K562 (cell line): ENCODE data around the gene TCF25. TPM values are rescaled to one million over a fixed set of nuclear protein-coding genes. Genes with fewer than 3 reads are reported as not detected.

ENCODE experiments used
- ATAC-seq: fragments of 200-7000 bp; cut with Tn5 transposase; 3 replicates; pipeline ENCODE4 v1.9.1; 2020; ENCODE audit warnings: moderate library complexity
- BruUV-seq: library from RNA; stranded (reverse); fragments of 400-500 nt; replicated peaks from 2 replicates; lab custom pipeline; 2021; lab: Mats Ljungman, UMichigan
- CTCF ChIA-PET: fragments of 300-600 bp; formaldehyde crosslinking; extraction: SDS; loops from one replicate; lab custom pipeline; 2021; ENCODE audit warnings: low intra/inter-chr PET ratio; lab: Yijun Ruan, JAX
- POLR2A ChIA-PET: fragments of 300-600, 350-650 bp; sonication (Branson Sonifier 250); formaldehyde crosslinking; extraction: SDS; loops from one replicate; lab custom pipeline; 2021; ENCODE audit warnings: antibody characterized with exemption, inconsistent platforms; lab: Yijun Ruan, JAX
- DNase-seq, 4 experiments: peaks; one replicate each; pipeline versions ENCODE4 v3.0.0 to v3.0.0-alpha.2; 2011 to 2018; ENCODE audit warnings: low spot score in 3 of 4, mixed read lengths in 3 of 4; ENCODE audit errors: extremely low read depth in 1 of 4
- FAIRE-seq: peaks from 2 replicates; lab custom pipeline; 2011; peaks lifted over from hg19 to GRCh38; lab: Jason Lieb, UNC
- H2AFZ ChIP-seq: 2 replicates; pipeline ENCODE4 v1.6.0; 2011; ENCODE audit warnings: low read depth, low read length, control low read depth, inconsistent platforms
- H3K27ac ChIP-seq: fragments of 200-600 bp; 3 replicates; pipeline ENCODE4 v1.8.0; 2011; ENCODE audit warnings: low read depth, mild to moderate bottlenecking, control low read depth, inconsistent platforms, low read length, moderate library complexity, mixed read lengths; ENCODE audit errors: extremely low read depth
- H3K27me3 ChIP-seq, 2 experiments: fragments of 300-600 bp in 1 of 2; 2 replicates in 1 of 2; 3 replicates in 1 of 2; pipeline versions ENCODE4 v1.6.0 to v1.8.0; 2011; ENCODE audit warnings: inconsistent platforms in 2 of 2, low read length in 2 of 2, mild to moderate bottlenecking in 1 of 2, mixed read lengths in 1 of 2, moderate library complexity in 1 of 2; ENCODE audit not compliant: control insufficient read depth in 2 of 2, insufficient read depth in 2 of 2
- H3K36me3 ChIP-seq: fragments of 300-600 bp; 3 replicates; pipeline ENCODE4 v1.8.0; 2011; ENCODE audit warnings: mild to moderate bottlenecking, low read length, inconsistent platforms; ENCODE audit not compliant: control insufficient read depth, insufficient read depth
- H3K4me1 ChIP-seq, 2 experiments: fragments of 200-600 bp in 1 of 2; replicated peaks in 1 of 2; 2 replicates in 1 of 2; 3 replicates in 1 of 2; pipeline versions ENCODE4 v1.5.1 to v1.8.0; 2011; ENCODE audit warnings: inconsistent platforms in 2 of 2, low read length in 2 of 2, mild to moderate bottlenecking in 1 of 2, mixed read lengths in 1 of 2, moderate library complexity in 1 of 2; ENCODE audit not compliant: control insufficient read depth in 2 of 2, insufficient read depth in 2 of 2
- H3K4me2 ChIP-seq: 2 replicates; pipeline ENCODE4 v1.6.1; 2011; ENCODE audit warnings: low read length, control low read depth, inconsistent platforms, mixed read lengths; ENCODE audit not compliant: insufficient read depth
- H3K4me3 ChIP-seq: fragments of 200-600 bp; sonication (generic), shearing (Covaris generic); 2 replicates; pipeline ENCODE4 v1.5.1; 2016; ENCODE audit warnings: control low read depth, inconsistent platforms
- H3K79me2 ChIP-seq: fragments of 200-600 bp; 3 replicates; pipeline ENCODE4 v1.8.0; 2011; ENCODE audit warnings: low read length, inconsistent platforms; ENCODE audit not compliant: control insufficient read depth, insufficient read depth
- H3K9ac ChIP-seq, 2 experiments: 2 replicates each; pipeline versions ENCODE4 v1.6.0 to v1.6.1; 2011; ENCODE audit warnings: low read depth in 2 of 2, low read length in 2 of 2, control low read depth in 1 of 2, inconsistent platforms in 1 of 2, mild to moderate bottlenecking in 1 of 2, mixed read lengths in 1 of 2; ENCODE audit not compliant: insufficient read depth in 1 of 2
- H3K9me1 ChIP-seq: one replicate; pipeline ENCODE4 v1.6.0; 2011; ENCODE audit warnings: inconsistent platforms, mild to moderate bottlenecking, low read length, moderate library complexity; ENCODE audit not compliant: control insufficient read depth, insufficient read depth
- H3K9me3 ChIP-seq: replicated peaks from 2 replicates; pipeline ENCODE4 v1.5.1; 2011; ENCODE audit warnings: low read depth, low read length, inconsistent platforms; ENCODE audit not compliant: control insufficient read depth, insufficient read depth
- H4K20me1 ChIP-seq: replicated peaks from 2 replicates; pipeline ENCODE4 v1.6.1; 2011; ENCODE audit warnings: low read length, inconsistent platforms, mixed read lengths; ENCODE audit not compliant: control insufficient read depth, insufficient read depth
- CBX5 ChIP-seq: IDR thresholded peaks from 2 replicates; pipeline ENCODE4 v1.6.1; 2014; ENCODE audit warnings: low read depth, borderline replicate concordance
- EWSR1 ChIP-seq: fragments of 450-650 bp; IDR thresholded peaks from 2 replicates; pipeline ENCODE4 v1.6.1; 2018; ENCODE audit warnings: borderline replicate concordance, mild to moderate bottlenecking, low read depth, moderate library complexity; ENCODE audit not compliant: partially characterized antibody
- FIP1L1 ChIP-seq: fragments of 200-400 bp; formaldehyde crosslinking; IDR thresholded peaks from 2 replicates; pipeline ENCODE4 v1.6.1; 2018; ENCODE audit warnings: mild to moderate bottlenecking, low read depth, low read length; ENCODE audit not compliant: poor library complexity, severe bottlenecking
- KAT8 ChIP-seq: fragments of 450-650 bp; IDR thresholded peaks from 2 replicates; pipeline ENCODE4 v1.6.1; 2016; ENCODE audit warnings: low read depth, mild to moderate bottlenecking
- KLF6 ChIP-seq: fragments of 250-450 bp; sonication (Bioruptor Pico); IDR thresholded peaks from 2 replicates; pipeline ENCODE4 v1.4.0; 2020; ENCODE audit warnings: mild to moderate bottlenecking, moderate library complexity, borderline replicate concordance
- MXI1 ChIP-seq: IDR thresholded peaks from 2 replicates; pipeline ENCODE4 v1.6.1; 2011; ENCODE audit warnings: low read depth, mild to moderate bottlenecking, improper control_type of control experiment, low read length
- PHF8 ChIP-seq: fragments of 200-600 bp; sonication (generic); IDR thresholded peaks from 2 replicates; pipeline ENCODE4 v1.6.1; 2012; ENCODE audit warnings: mixed run types, mild to moderate bottlenecking, inconsistent platforms, low read length, moderate library complexity, borderline replicate concordance
- RBM34 ChIP-seq: fragments of 200-400 bp; formaldehyde crosslinking; IDR thresholded peaks from 2 replicates; pipeline ENCODE4 v1.6.1; 2018; ENCODE audit warnings: low read length, borderline replicate concordance; ENCODE audit not compliant: insufficient read depth
- ZFX ChIP-seq: sonication (generic); formaldehyde crosslinking; IDR thresholded peaks from 2 replicates; pipeline ENCODE4 v1.8.0; 2022; ENCODE audit warnings: mild to moderate bottlenecking, missing genetic modification reagents, moderate library complexity
- ZNF133 ChIP-seq: fragments of 250-450 bp; sonication (Bioruptor Pico); IDR thresholded peaks from 2 replicates; pipeline ENCODE4 v1.4.0; 2020; ENCODE audit warnings: mild to moderate bottlenecking
- ZNF3 ChIP-seq: fragments of 250-450 bp; sonication (Bioruptor Pico); IDR thresholded peaks from 2 replicates; pipeline ENCODE4 v1.5.0; 2021; ENCODE audit warnings: mild to moderate bottlenecking, moderate library complexity
- ZNF316 ChIP-seq: fragments of 450-650 bp; IDR thresholded peaks from 2 replicates; pipeline ENCODE4 v1.6.1; 2016
- WGBS: fragments of 100-300 bp; shearing (Covaris generic); methylation state at CpG from one replicate; pipeline ENCODE4 v1.1.6; 2016; ENCODE audit warnings: low coverage, mixed read lengths; ENCODE audit not compliant: insufficient coverage; ENCODE audit errors: missing lambda C conversion rate; 5-methylcytosine and 5-hydroxymethylcytosine counted together
- in situ Hi-C: fragments of 300-500 bp; cut with MboI; formaldehyde crosslinking; loops from 4 replicates; pipeline ENCODE4 v1.15.0; 2018; ENCODE audit warnings: inconsistent platforms, mixed read lengths
- intact Hi-C: fragments of 100-400 bp; cut with micrococcal nuclease; formaldehyde crosslinking; loops from 2 replicates; pipeline ENCODE4 v1.14.2; 2022
- polyA plus RNA-seq, 8 experiments: library from polyadenylated mRNA; depleted of rRNA in 4 of 8; stranded (reverse) in 5 of 8; unstranded in 3 of 8; fragments of >200 nt; fragmentation: Nextera tagmentation in 2 of 8; fragmentation: Illumina TruSeq in 1 of 8; extraction: Ambion mirVana in 2 of 8; extraction: Trizol in 1 of 8; gene quantifications; 2 replicates each; pipeline versions ENCODE4 v1.2.1 to v1.2.3, GENCODE V29; 2011 to 2014; ENCODE audit warnings: inconsistent platforms in 1 of 8, missing spikeins in 1 of 8
- total RNA-seq, 7 experiments: library from RNA; depleted of rRNA in 6 of 7; stranded (reverse); fragments of >200 nt in 6 of 7; fragmentation: Illumina TruSeq in 2 of 7; extraction: Trizol in 2 of 7; gene quantifications; 2 replicates each; pipeline versions ENCODE4 v1.2.1 to v1.2.3, GENCODE V29; 2011 to 2021; ENCODE audit warnings: low replicate concordance in 1 of 7
- TF ChIP-seq, protein P1 (sequence below): fragments of 200-800 bp; sonication (Bioruptor generic); IDR thresholded peaks from 2 replicates; pipeline ENCODE4 v1.6.1; 2017; ENCODE audit warnings: missing genetic modification characterization, missing compliant biosample characterization
- TF ChIP-seq, protein P2 (sequence below): fragments of 250-450 bp; sonication (Bioruptor Pico); IDR thresholded peaks from 2 replicates; pipeline ENCODE4 v1.4.0; 2020

TCF25 gene
- total and polyA plus RNA-seq, 9 of the 15 experiments (the other 6 are each of a cell fraction or from before 2014, with no cell fraction given): 9.0 to 154 (median 83.8) TPM

DNA sequence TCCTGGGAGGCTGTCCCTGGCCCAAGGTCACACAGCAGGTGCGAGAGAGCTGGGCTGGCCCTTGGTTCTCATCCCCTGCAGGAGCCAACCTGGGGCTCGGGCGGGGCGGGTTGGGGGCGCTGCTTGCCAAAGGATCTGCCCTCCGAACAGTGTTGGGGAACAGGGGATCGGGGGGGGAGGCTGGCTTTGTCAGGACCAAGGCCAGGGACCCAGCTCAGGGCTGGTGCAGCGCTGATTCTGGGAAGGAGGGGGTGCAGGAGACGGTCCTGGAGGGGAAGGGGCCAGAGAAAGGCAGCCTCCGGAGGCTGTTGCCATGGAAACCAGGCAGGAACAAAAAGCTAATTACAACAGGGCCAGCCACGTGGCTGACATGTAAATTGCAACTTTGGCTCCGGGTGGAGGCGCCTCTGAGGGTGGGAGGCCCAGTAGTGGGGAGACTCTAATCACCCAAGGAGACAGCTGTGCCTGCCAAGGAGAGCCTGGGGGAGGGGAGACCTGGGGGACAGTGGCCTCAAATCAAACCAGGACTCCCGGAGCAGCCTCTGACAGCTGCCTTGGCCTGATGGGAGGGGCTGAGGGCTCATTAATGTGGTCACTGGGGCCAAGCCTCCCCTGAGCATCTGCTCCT is 51.0 kb downstream of the TCF25 start:
- H2AFZ ChIP-seq: no peak overlapping the region
- H4K20me1 ChIP-seq: 0 out of 2 replicates have a peak, but pooled peaks cover 12% of the 10 kb centered on the region
- H3K9ac ChIP-seq: no peak overlapping the region
- peaks cover 21 to 73% of the 10 kb centered on the region in 2 experiments for H3K4me1 ChIP-seq
- H3K79me2 ChIP-seq: no peaks in the 10 kb centered on the region; the same call in 2 of the 3 replicates
- WGBS: 8% methylated on average over 6 of the region's 14 CpGs
- POLR2A ChIA-PET: interaction anchor here (0.5 to 2.9 kb wide), 8 partner anchors 9 to 108 kb away, joined by 3 to 19 read pairs (median 3); partner anchors contain the start of gene FANCA
- peak; percentile 46 to 78 (median 52) for DNase-seq
- H3K27ac ChIP-seq: no peak overlapping the region
- no peaks in the 10 kb centered on the region for H3K9me1 ChIP-seq
- H3K36me3 ChIP-seq: no peaks in the 10 kb centered on the region
- no peak overlapping the region for H3K4me3 ChIP-seq
- BruUV-seq: no TSS peak
- intact Hi-C loops: loop anchor here (5.0 to 10.0 kb wide), 2 partner anchors 50 to 107 kb away; partner anchors contain the start of gene FANCA
- H3K4me2 ChIP-seq: no peak overlapping the region
- in situ Hi-C loops: no loop called here
- no peak for ATAC-seq
- no peaks in the 10 kb centered on the region for H3K27me3 ChIP-seq
- FAIRE-seq: peak; percentile 85
- H3K9me3 ChIP-seq: no peaks in the 10 kb centered on the region
- CTCF ChIA-PET: no interaction called here
- TF ChIP-seq ZNF3 (CRISPR knock-in tag) (no peak), ZNF133 (CRISPR knock-in tag) (no peak), KLF6 (CRISPR knock-in tag) (no peak), PHF8 (no peak), KAT8 (no peak), ZNF316 (no peak), EWSR1 (no peak), MXI1 (peak; percentile 76; the same call in 1 of the 2 replicates), FIP1L1 (no peak), RBM34 (no peak), CBX5 (no peak), ZFX (CRISPR knock-in tag) (peak; percentile 24; the same call in 1 of the 2 replicates)
- TF ChIP-seq, protein P1, sequence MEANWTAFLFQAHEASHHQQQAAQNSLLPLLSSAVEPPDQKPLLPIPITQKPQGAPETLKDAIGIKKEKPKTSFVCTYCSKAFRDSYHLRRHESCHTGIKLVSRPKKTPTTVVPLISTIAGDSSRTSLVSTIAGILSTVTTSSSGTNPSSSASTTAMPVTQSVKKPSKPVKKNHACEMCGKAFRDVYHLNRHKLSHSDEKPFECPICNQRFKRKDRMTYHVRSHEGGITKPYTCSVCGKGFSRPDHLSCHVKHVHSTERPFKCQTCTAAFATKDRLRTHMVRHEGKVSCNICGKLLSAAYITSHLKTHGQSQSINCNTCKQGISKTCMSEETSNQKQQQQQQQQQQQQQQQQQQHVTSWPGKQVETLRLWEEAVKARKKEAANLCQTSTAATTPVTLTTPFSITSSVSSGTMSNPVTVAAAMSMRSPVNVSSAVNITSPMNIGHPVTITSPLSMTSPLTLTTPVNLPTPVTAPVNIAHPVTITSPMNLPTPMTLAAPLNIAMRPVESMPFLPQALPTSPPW: peak; percentile 56
- TF ChIP-seq, protein P2, sequence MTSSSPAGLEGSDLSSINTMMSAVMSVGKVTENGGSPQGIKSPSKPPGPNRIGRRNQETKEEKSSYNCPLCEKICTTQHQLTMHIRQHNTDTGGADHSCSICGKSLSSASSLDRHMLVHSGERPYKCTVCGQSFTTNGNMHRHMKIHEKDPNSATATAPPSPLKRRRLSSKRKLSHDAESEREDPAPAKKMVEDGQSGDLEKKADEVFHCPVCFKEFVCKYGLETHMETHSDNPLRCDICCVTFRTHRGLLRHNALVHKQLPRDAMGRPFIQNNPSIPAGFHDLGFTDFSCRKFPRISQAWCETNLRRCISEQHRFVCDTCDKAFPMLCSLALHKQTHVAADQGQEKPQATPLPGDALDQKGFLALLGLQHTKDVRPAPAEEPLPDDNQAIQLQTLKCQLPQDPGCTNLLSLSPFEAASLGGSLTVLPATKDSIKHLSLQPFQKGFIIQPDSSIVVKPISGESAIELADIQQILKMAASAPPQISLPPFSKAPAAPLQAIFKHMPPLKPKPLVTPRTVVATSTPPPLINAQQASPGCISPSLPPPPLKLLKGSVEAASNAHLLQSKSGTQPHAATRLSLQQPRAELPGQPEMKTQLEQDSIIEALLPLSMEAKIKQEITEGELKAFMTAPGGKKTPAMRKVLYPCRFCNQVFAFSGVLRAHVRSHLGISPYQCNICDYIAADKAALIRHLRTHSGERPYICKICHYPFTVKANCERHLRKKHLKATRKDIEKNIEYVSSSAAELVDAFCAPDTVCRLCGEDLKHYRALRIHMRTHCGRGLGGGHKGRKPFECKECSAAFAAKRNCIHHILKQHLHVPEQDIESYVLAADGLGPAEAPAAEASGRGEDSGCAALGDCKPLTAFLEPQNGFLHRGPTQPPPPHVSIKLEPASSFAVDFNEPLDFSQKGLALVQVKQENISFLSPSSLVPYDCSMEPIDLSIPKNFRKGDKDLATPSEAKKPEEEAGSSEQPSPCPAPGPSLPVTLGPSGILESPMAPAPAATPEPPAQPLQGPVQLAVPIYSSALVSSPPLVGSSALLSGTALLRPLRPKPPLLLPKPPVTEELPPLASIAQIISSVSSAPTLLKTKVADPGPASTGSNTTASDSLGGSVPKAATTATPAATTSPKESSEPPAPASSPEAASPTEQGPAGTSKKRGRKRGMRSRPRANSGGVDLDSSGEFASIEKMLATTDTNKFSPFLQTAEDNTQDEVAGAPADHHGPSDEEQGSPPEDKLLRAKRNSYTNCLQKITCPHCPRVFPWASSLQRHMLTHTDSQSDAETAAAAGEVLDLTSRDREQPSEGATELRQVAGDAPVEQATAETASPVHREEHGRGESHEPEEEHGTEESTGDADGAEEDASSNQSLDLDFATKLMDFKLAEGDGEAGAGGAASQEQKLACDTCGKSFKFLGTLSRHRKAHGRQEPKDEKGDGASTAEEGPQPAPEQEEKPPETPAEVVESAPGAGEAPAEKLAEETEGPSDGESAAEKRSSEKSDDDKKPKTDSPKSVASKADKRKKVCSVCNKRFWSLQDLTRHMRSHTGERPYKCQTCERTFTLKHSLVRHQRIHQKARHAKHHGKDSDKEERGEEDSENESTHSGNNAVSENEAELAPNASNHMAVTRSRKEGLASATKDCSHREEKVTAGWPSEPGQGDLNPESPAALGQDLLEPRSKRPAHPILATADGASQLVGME (CRISPR knock-in tag): no peak
